Midbrain (tissue), 1 donor: Measurements from ENCODE around the gene POLE.

Source experiments
- DNase-seq: peaks from one replicate; lab custom pipeline; 2025; lab: John Stamatoyannopoulos, UW

Gene POLE, protein sequence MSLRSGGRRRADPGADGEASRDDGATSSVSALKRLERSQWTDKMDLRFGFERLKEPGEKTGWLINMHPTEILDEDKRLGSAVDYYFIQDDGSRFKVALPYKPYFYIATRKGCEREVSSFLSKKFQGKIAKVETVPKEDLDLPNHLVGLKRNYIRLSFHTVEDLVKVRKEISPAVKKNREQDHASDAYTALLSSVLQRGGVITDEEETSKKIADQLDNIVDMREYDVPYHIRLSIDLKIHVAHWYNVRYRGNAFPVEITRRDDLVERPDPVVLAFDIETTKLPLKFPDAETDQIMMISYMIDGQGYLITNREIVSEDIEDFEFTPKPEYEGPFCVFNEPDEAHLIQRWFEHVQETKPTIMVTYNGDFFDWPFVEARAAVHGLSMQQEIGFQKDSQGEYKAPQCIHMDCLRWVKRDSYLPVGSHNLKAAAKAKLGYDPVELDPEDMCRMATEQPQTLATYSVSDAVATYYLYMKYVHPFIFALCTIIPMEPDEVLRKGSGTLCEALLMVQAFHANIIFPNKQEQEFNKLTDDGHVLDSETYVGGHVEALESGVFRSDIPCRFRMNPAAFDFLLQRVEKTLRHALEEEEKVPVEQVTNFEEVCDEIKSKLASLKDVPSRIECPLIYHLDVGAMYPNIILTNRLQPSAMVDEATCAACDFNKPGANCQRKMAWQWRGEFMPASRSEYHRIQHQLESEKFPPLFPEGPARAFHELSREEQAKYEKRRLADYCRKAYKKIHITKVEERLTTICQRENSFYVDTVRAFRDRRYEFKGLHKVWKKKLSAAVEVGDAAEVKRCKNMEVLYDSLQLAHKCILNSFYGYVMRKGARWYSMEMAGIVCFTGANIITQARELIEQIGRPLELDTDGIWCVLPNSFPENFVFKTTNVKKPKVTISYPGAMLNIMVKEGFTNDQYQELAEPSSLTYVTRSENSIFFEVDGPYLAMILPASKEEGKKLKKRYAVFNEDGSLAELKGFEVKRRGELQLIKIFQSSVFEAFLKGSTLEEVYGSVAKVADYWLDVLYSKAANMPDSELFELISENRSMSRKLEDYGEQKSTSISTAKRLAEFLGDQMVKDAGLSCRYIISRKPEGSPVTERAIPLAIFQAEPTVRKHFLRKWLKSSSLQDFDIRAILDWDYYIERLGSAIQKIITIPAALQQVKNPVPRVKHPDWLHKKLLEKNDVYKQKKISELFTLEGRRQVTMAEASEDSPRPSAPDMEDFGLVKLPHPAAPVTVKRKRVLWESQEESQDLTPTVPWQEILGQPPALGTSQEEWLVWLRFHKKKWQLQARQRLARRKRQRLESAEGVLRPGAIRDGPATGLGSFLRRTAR (N-terminal part only)

DNA sequence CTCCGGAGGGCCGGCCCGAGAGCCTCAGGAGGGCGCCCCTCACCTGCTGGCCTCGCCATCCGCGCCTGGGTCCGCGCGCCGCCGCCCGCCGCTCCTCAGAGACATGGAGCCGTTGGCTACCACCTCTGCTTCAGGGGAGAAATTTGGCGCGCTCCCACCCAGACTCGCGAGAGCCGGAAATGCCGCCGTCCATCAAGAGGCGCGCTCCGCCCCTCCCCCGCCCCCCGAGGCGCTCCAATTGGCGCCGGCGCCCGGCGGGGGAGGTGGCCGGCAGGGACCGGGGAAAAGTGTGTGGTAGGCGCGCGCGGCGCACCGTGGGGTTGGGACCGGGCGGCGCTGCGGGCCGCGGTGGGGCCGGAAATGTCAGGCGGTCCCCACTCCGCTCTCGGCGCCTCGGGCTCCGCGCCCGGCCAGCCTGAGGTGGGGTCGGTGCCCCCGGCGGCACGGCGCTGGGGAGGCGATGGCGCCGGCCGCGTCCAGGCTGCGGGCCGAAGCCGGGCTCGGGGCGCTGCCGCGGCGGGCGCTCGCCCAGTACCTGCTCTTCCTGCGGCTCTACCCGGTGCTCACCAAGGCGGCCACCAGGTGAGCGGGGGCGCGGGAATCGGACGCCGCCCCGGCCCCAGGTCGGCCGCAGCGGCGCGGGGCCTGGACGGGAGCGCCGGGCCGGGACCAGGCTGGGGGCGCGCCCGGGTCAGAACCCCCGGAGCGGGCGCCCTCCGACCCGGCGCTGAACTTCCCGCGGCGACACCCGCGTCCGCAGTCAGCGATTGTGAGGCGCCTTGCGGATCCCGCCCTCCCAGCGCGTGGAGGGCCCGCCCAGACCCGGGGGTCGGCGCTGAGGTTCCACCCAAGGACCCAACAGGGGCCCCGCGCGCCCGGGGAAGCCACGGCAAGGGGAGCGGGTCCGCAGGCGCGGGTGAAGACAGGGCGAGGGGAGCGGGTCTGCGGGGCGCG is at the start of gene POLE, which contains the start of gene PXMP2:
Gene POLE, minus strand, starts transcription at position 132 of the 954 bp plus-strand sequence. Its CDS starts 27 bp downstream, at position 105.
Gene PXMP2, plus strand, starts transcription at position 377 of the 954 bp plus-strand sequence. Its CDS starts 84 bp downstream, at position 461.
- DNase-seq = peak; percentile 92

DNA sequence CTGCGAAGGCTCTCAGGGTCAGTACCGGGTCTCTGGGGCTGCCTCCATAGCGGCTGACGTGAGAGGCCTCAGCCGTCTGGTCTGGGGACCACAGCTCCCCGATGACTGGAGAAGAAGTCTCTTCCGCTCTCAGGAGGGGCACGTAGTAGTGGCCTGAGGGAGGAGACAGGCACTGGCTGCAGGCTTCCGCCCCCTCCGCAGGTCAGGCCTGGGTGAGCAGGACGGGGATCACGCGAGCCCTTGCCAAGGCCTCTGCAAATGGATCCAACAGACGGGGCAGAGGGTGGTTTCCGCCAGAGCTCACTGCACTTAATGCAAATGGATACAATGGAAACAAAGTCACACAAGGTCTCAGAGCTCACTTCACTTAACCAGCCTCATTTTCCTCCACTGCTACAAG is 49.8 kb upstream of the POLE start:
- no peak for DNase-seq

DNA sequence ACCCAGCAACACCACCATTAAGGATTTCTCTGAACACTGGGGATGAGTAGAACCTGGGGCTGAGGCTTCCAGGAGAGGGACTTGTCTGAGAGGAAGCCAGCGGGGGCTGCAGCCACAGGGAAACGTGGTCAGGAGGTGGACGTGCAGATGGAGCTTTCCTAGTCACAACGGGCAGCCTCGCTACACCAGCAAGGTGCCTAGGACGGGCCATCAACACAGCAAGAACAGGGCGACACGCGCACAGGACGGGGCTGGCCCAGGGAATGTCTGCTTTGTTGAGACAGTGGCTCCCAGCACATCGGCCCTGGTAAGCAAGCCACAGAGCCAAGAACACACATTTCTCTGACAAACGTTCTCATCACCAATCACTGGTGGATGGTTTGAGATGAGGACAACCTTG is 49.2 kb upstream of the POLE start:
- no peak for DNase-seq

DNA sequence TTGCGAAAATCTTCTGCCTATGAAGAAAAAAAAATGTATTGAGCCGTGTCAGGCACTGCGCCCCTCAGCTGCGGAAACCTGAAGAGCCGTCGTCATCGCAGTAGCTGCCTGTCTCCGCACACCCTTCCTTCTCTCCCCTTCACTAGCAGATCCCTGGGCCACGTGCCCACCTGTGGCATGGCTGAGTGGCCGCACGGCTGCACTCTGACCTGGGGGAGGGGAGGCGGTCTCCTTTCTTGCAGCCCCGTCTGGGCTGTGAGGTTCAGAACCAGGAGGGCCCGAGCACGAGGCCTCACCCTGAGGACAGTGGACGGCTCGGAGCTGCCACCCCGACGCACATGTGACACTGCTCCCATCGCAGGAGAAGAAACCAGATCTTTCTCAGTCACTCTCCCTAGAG is 48.4 kb upstream of the POLE start:
- no peak for DNase-seq

DNA sequence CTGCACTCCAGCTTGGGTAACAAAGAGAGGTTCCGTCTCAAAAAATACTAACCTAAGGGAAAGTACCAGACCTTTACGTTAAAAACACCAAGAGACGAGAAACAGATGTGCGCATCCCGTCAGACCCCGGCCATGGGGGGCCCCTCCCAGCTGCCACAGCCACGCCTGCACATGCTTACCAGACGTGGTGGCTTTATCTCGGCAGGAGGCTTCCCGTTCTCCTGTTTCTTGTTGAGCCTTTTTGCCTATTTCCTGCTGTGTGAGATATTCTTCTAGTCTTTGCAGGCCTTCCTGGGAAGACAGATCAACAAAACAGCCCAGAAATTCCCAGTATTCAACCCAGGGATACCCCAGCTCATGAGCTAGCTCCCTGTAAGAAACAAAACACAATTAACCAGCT is 47.1 kb upstream of the POLE start:
- no peak for DNase-seq

DNA sequence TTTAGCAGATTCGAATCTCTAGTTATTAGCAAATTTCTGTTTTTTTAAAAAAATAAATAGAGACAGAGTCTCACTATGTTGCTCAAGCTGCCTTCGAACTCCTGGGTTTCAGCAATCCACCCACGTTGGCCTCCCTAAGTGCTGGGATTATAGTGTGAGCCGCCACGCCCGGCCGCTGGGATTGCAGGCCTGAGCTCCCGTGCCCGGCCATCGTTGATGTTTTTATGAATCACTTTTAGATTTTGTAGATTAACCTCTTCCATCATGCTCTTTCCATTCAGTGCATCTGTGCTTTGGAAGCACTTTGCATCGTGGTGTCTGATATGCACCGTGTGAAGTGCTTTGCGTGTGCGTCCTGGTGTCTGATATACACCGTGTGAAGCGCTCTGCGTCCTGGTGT is 44.4 kb upstream of the POLE start:
- DNase-seq = no peak

DNA sequence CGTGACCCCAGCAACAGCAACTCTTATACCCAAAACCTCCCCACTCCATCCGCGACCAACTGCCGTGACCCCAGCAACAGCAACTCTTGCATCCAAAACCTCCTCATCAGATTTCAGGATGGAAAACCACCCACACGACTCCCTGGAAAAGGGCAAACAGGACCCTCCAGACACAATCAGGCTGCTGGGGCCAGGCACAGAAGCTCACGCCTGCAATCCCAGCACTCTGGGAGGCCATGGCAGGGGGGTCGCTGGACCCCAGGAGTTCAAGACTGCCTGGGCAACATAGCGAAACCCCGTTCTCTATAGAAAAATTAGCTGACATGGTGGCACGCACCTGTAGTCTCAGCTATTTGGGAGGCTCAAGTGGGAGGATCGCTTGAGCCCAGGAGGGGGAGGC is 43.2 kb upstream of the POLE start:
- DNase-seq = no peak

DNA sequence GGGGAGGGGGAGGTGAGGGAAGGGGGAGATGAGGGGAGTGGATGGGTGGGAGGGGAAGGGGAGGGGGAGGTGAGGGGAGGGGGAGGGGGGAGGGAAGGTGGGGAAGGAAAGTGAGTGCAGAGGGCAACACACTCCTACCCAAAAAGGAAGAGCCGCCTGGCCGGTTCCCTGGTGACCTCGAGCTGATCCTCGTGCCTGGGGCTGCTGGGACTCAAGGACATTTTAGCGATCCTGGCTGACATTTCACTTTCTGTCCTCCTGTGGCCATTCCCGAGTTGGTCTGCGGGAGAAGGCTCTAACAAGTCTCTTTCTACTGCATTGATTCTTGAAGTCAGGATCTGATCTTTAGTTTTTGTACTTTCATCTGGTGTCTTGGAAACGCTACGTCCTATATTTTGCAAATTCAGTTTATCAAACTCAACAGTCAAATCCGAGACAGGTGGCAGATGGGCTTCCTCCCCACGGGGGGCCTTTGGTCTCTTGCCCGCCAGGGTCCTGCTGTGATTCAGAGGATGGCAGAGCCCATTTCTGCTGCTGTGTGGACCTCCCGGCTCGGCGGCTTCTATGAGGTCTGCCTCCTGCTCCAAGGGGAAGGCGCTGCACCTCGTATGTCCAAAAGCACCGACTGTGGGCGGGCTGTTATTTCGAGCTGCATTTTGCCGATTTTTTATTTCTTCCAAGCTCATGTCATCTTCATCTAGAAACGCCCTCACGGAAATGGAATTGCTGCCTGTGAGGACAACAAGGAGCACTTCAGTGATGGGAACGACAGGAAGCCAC is 42.6 kb upstream of the POLE start:
- DNase-seq = no peak

DNA sequence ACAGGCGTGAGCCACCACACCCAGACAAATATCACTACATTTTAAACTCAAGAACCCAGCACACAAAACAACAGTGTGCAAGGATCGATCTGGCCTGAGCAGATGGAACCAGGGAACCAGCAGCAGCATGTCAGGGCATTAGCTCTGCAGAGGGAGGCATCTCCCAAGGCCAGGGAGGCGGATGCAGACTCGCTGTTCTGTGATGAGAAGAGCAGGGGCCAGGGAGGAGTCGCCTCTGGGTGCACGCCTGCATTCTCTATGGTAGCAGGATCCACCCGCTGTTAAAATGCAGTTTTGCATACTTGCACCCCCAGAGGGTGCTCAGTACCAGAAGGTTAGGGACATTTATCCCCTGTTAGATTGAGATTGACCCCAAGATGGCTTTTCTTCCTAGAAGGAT is 41.4 kb upstream of the POLE start:
- DNase-seq = no peak

DNA sequence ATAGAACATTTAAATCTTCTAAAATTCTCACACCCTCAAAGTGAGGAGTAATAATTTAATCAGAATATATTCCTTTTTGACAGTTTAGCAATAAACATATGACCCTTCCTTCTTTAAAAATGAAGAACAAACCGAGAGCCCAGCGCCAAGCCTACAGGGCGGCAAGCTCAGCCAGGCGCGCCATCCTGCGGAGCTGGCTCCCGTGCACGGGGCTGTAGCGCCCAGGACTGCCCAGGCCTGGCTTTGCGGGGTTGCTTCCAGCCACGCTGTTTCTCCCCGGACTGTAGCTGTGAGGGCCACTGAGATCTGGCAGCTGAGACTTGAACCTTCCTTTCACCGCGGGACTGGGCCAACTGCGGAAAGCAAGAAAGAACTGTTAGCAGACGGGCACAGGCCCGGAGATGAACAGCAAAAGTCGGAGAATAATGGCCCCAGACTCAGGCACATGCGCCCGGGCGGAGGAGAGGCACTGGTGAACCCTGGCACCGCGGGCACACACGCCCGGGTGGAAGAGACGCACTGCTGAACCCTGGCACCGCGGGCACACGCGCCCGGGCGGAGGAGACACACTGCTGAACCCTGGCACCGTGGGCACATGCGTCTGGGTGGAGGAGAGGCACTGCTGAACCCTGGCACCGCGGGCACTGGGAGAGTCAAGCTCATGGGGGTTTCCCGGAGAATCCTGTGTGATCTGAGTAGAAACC is 40.1 kb upstream of the POLE start:
- DNase-seq = no peak

DNA sequence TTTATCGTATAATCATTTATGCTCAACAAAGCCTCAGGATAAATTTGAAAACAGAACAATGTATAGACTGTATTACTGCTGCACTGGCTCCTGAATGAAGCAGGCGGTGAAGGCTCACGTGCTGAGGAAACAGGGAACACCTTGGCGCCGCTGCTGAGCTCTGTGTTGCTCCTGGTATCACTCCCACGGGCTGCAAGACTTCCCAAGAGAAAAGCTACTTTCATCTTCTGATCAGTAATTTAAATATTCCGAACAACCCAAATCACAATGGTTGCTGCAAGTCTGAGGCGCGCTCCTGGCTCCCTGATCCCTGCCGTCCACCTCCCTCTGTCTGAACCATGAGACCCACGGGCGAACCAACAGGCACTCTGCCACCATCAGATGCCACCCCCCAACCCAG is 39.2 kb upstream of the POLE start:
- DNase-seq = no peak

DNA sequence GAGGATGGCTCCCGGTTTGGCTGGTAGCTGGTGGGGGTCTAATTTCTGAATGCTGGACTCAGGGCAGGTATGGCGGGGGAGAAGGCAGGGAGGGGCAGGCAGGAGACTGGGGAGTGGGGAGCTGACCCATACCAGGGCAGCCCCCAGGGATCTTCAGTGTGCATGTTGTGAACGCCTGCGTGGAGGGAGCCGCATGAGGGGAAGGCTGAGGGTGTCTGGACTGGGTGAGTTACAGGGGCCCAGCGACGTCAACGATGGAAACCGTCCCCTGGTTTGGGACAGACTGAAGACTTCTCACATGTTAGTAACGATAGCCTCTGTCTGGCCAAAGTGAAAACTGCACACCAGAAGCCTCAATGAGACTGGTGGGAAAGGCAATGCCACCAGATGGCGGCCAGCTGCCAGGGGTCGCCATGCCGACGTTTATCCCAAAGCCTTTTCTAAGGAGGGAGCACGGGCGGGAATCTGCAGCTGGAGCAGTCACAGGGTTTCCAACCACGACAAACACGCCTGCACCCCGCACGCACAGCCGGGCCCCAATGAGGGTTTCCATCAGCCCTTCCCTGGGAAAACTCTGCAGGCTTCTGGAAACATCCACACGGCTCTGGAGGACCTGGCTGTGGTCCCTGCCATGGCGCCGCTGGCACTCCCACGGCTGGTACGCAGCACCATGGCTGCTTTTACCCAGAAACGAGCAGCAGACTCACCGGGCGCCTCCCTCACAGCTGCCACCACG is 37.5 kb upstream of the POLE start:
- DNase-seq = no peak

DNA sequence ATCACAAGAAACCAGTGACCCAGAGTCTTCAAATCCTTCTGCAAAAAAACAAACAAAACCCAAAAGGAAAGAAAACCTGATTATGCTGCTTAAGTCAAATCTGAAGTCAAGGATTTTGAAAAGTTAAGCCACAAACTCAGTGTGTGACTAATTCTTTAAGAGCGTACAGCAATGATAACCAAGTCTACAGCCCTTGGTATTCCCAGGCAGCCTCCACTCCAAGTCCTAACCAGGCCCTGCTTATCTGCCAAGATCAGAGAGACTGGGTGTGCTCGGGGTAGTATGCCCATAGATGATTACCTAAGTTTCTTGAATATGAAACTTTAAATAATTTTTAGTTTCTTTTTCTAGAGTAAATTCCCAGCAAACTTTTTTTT is 36.6 kb upstream of the POLE start:
- no peak for DNase-seq

DNA sequence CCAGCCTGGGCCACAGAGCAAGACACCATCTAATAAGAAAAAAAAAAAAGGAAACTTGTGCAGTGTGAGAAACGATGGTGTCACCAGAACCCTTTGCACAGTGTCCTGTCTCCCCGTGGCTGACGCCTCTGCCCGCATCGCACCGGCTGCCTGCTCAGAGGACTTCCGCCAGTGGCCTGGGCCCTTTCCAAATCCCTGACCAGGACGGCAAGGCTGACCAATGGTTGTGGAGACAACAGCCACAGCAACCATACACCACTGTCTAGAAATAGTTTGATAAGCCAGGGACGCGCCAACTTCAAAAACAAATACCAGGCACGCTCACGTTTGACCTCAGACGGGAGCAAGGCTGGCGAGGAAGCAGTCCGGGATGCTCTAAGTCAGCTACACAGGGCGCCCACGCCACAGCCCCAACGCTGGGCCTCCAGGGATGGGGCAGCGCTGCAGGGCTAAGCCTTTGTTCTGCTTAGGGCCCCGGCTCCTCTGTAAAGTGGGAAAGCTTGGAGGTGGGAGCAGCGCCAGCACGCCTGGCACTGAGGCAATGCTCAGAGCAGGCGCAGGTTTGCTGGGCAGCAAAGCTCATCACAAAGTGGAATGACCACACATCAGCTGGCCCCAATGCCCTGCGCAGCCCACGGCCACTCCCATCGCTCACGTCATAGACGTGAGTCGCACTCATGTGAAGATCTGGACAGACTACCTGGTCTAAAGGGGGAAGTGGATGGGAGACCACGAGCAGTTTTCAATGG is 36.0 kb upstream of the POLE start:
- DNase-seq = no peak

DNA sequence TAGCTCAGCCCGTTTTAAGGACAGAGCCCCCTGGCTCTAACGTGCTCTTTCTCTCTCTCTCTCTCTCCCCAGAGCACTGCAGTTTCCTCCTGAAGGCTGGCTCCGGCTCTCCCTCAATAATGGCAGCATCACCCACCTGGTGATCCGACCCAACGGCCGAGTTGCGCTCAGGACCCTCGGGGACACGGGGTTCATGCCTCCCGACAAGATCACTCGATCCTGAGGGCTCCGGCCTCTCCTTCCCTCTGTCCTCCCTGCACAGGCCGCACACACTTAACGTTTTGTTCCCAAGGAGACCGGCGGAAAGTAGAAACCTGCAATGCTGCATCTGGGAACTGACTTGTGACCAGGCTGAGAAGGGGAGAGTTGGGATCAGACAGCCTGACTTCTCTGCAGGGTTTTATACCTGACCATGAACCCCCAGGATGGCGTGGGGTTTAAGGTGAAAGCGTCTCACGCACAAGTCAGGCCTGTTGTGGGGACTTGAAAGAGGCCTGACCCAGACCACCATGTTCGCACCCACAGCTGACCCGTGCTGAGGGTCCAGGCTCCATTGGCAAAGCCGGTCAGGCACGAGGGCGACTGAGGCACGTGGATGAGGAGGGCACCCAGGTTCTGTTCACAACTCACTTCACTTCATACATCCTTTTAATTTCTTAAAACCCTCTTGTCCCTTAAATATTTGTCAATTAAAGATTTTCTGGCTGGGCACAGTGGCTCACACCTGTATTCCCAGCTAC is 33.6 kb upstream of the POLE start:
- no peak for DNase-seq

DNA sequence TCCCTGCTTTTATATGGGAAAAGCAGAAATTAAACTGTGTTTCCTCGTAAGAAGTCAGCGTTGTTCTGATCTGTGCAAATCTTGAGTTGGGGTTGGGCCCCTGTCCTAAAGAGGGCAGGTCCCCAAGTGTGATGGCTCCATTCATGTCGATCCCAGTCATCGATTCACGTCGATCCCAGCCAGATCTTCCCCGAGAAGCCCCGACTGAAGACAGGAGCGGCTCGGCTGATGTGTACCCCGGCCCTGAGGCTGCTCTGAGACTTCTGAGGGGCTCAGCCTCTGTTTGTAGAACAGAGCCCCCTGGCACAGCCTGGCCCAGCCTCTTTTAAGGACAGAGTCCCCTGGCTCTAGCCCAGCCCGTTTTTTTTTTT is 32.8 kb upstream of the POLE start:
- no peak for DNase-seq

DNA sequence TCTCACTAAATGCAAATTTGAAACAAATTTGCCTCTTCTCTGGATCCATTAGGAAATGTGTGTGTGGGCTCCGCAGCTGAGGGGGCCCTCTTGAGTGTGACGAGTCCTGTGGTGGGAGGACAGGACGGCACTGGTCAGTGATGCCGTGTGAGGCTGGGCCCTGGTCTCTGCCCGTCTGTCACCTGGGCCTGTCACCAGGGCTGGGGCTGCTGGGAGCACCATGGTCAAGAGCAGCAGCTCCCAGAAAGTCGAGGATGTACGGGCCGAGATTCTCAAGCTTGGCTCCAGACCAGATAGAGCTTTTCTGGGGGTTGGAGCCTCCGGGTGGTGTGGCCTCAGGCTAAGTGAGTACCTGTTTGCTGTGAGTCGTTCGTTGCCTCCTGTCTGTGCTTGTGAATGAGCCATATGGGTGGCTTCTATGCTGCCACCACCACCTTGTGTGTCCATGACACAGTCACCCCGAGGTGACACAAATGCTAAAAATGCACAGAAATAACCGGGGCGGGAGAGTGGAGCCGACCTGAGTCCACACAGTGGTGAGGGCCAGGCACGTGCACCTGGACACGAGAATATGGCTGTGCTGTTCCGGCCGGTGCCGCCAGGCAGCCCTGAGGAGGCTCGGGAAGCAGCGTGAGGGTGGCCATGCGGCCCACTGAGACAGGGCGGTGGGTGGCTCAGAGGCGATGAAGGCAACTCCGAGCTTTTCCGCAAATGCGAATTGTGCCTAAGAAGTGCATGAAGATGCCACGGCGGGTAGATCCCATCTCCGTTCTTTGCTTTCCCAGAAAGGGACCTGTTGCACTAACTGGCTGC is 32.2 kb upstream of the POLE start:
- DNase-seq = no peak
